GM23338 (cell line): Measurements from ENCODE around the gene KSR2.

Experiments
- CREB1 ChIP-seq: fragments of 250-450 bp; sonication (Bioruptor Pico); IDR thresholded peaks from 2 replicates; pipeline ENCODE4 v1.5.0; 2020; ENCODE audit warnings: low read depth, mild to moderate bottlenecking, moderate library complexity
- EZH2 ChIP-seq: fragments of 200-600 bp; sonication (generic); IDR thresholded peaks from one replicate; pipeline ENCODE4 v1.8.0; 2017; ENCODE audit warnings: antibody characterized with exemption, mild to moderate bottlenecking, low read depth; ENCODE audit not compliant: unreplicated experiment
- EZH2phosphoT487 ChIP-seq: fragments of 200-600 bp; sonication (generic); IDR thresholded peaks from one replicate; pipeline ENCODE4 v1.8.1; 2018; ENCODE audit warnings: antibody characterized with exemption; ENCODE audit not compliant: unreplicated experiment
- NANOG ChIP-seq: IDR thresholded peaks from 2 replicates; pipeline ENCODE4 v1.6.1; 2016; ENCODE audit warnings: antibody characterized with exemption, borderline replicate concordance
- POLR2AphosphoS5 ChIP-seq: IDR thresholded peaks from 2 replicates; pipeline ENCODE4 v1.6.1; 2016; ENCODE audit warnings: antibody characterized with exemption, low read depth
- ZNF114 ChIP-seq: fragments of 250-450 bp; sonication (Bioruptor Pico); IDR thresholded peaks from 2 replicates; pipeline ENCODE4 v1.5.0; 2020; ENCODE audit warnings: mild to moderate bottlenecking, moderate library complexity
- ZNF331 ChIP-seq: fragments of 250-450 bp; sonication (Bioruptor Pico); IDR thresholded peaks from 2 replicates; pipeline ENCODE4 v1.5.0; 2020; ENCODE audit warnings: low read depth, mild to moderate bottlenecking, moderate library complexity
- TF ChIP-seq, protein P1 (sequence below), 2 experiments: fragments of 200-600 bp in 1 of 2; sonication (generic) in 1 of 2; conservative IDR thresholded peaks; 2 replicates each; pipeline versions ENCODE4 v1.5.1 to v1.6.1; 2016 to 2017; ENCODE audit warnings: antibody characterized with exemption in 2 of 2, low read depth in 2 of 2, mild to moderate bottlenecking in 2 of 2, moderate library complexity in 1 of 2
- TF ChIP-seq, protein P2 (sequence below): IDR thresholded peaks from 2 replicates; pipeline ENCODE4 v1.6.1; 2016; ENCODE audit warnings: antibody characterized with exemption
- TF ChIP-seq, protein P3 (sequence below): IDR thresholded peaks from one replicate; pipeline ENCODE4 v1.6.1; 2018; ENCODE audit warnings: antibody characterized with exemption; ENCODE audit not compliant: unreplicated experiment

DNA sequence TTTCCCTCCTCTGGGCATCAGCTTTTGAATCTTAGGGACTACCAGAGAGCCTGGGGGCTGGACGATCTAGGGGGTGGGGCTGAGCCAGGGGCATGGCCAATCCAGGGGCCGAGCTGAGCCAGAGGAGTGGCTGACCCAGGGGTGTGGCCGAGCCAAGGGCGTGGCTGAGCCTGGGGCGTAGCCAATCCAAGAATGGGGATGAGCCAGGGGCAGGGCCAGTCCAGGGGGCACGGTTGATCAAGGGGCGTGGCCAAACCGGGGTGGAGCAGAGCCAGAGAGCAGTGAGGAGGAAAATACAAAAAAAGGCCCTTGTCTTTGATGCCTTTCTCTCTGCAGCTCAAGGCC is 388.1 kb downstream of the KSR2 start:
- TF ChIP-seq, protein P1, sequence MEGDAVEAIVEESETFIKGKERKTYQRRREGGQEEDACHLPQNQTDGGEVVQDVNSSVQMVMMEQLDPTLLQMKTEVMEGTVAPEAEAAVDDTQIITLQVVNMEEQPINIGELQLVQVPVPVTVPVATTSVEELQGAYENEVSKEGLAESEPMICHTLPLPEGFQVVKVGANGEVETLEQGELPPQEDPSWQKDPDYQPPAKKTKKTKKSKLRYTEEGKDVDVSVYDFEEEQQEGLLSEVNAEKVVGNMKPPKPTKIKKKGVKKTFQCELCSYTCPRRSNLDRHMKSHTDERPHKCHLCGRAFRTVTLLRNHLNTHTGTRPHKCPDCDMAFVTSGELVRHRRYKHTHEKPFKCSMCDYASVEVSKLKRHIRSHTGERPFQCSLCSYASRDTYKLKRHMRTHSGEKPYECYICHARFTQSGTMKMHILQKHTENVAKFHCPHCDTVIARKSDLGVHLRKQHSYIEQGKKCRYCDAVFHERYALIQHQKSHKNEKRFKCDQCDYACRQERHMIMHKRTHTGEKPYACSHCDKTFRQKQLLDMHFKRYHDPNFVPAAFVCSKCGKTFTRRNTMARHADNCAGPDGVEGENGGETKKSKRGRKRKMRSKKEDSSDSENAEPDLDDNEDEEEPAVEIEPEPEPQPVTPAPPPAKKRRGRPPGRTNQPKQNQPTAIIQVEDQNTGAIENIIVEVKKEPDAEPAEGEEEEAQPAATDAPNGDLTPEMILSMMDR (conservative IDR thresholded peaks at IDR 0.05; ENCODE audit: low read depth in 2 of 2): no peak
- TF ChIP-seq CREB1 (CRISPR knock-in tag): no peak
- no peak for TF ChIP-seq EZH2phosphoT487
- TF ChIP-seq EZH2: no peak
- no peak for TF ChIP-seq POLR2AphosphoS5
- TF ChIP-seq, protein P2, sequence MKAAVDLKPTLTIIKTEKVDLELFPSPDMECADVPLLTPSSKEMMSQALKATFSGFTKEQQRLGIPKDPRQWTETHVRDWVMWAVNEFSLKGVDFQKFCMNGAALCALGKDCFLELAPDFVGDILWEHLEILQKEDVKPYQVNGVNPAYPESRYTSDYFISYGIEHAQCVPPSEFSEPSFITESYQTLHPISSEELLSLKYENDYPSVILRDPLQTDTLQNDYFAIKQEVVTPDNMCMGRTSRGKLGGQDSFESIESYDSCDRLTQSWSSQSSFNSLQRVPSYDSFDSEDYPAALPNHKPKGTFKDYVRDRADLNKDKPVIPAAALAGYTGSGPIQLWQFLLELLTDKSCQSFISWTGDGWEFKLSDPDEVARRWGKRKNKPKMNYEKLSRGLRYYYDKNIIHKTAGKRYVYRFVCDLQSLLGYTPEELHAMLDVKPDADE: no peak
- TF ChIP-seq NANOG: no peak
- no peak for TF ChIP-seq ZNF114 (CRISPR knock-in tag)
- no peak for TF ChIP-seq ZNF331 (CRISPR knock-in tag)
- TF ChIP-seq, protein P3, sequence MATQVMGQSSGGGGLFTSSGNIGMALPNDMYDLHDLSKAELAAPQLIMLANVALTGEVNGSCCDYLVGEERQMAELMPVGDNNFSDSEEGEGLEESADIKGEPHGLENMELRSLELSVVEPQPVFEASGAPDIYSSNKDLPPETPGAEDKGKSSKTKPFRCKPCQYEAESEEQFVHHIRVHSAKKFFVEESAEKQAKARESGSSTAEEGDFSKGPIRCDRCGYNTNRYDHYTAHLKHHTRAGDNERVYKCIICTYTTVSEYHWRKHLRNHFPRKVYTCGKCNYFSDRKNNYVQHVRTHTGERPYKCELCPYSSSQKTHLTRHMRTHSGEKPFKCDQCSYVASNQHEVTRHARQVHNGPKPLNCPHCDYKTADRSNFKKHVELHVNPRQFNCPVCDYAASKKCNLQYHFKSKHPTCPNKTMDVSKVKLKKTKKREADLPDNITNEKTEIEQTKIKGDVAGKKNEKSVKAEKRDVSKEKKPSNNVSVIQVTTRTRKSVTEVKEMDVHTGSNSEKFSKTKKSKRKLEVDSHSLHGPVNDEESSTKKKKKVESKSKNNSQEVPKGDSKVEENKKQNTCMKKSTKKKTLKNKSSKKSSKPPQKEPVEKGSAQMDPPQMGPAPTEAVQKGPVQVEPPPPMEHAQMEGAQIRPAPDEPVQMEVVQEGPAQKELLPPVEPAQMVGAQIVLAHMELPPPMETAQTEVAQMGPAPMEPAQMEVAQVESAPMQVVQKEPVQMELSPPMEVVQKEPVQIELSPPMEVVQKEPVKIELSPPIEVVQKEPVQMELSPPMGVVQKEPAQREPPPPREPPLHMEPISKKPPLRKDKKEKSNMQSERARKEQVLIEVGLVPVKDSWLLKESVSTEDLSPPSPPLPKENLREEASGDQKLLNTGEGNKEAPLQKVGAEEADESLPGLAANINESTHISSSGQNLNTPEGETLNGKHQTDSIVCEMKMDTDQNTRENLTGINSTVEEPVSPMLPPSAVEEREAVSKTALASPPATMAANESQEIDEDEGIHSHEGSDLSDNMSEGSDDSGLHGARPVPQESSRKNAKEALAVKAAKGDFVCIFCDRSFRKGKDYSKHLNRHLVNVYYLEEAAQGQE: no peak
